Activated T-cell treated with anti-CD3 and anti-CD28 coated beads, Interleukin-2, amount 50 U/mL, for 72 hours (primary cell): ENCODE measurements around the gene OBP2B. TPM values are rescaled to one million over a fixed set of nuclear protein-coding genes. Genes with fewer than 3 reads are reported as not detected.

Source experiments
- ATAC-seq, 2 donors: fragments of 150-1000 bp; cut with Tn5 transposase; replicated peaks in 1 of 2; 2 replicates each; pipeline ENCODE4 v1.10.0; 2021; ENCODE audit warnings: moderate library complexity in 2 of 2, mild to moderate bottlenecking in 1 of 2
- DNase-seq, 2 donors: peaks; one replicate each; pipeline ENCODE4 v3.0.0; 2021 to 2022; ENCODE audit warnings: mixed read lengths in 1 of 2
- H3K27ac Mint-ChIP-seq: one replicate; pipeline ENCODE4 v1.8.0; 2022; ENCODE audit warnings: mild to moderate bottlenecking, moderate library complexity, mixed read lengths
- H3K27me3 Mint-ChIP-seq: one replicate; pipeline ENCODE4 v1.8.0; 2022; ENCODE audit warnings: low read depth, mixed read lengths
- H3K36me3 Mint-ChIP-seq, 2 donors: one replicate each; pipeline ENCODE4 v1.8.0; 2022; ENCODE audit warnings: mixed read lengths in 2 of 2, mild to moderate bottlenecking in 1 of 2; ENCODE audit not compliant: insufficient read depth in 2 of 2
- H3K4me1 Mint-ChIP-seq: one replicate; pipeline ENCODE4 v1.8.0; 2022; ENCODE audit warnings: low read depth, mixed read lengths
- H3K4me3 Mint-ChIP-seq, 2 donors: one replicate each; pipeline ENCODE4 v1.8.0; 2022; ENCODE audit warnings: mild to moderate bottlenecking in 2 of 2, mixed read lengths in 2 of 2, moderate library complexity in 2 of 2
- H3K9me3 Mint-ChIP-seq, 2 donors: one replicate each; pipeline ENCODE4 v1.8.0; 2022; ENCODE audit warnings: mixed read lengths in 2 of 2
- total RNA-seq, 2 donors: library from RNA; stranded (reverse); gene quantifications; one replicate each; pipeline ENCODE4 v1.2.3, GENCODE V29; 2022

Gene OBP2B
- total RNA-seq, 2 donors from 2014 or later, result not detected

DNA sequence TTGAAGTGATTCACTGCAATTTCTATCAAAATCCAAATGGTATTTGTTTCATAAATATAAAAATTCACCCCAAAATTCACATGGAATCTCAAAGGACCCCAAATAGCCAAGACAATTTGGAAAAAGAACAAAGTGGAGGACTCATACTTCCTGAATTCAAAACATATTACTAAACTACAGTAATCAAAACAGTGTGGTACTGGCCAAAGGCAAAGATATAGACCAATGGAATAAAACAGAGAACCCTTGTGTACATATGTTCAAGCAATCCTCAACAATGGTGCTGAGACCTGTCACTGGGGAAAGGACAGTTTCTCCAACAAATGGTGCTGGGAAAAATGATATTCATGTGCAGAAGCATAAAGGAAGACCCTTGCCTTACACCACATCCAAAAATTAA lies 14.0 kb downstream of the OBP2B start:
- peaks cover 3% of the 10 kb centered on the region for H3K4me1 Mint-ChIP-seq
- DNase-seq (no peak), ATAC-seq (no peak)
- H3K27ac Mint-ChIP-seq, result no peak overlapping the region
- peaks cover 0 to 1% of the 10 kb centered on the region in 2 donors for H3K36me3 Mint-ChIP-seq
- no peaks in the 10 kb centered on the region for H3K9me3 Mint-ChIP-seq
- H3K4me3 Mint-ChIP-seq, result no peak overlapping the region
- H3K27me3 Mint-ChIP-seq, result peaks cover 22% of the 10 kb centered on the region

GRCh38 chr9:133194597-133194996 lies 14.5 kb downstream of the OBP2B start:
- DNase-seq (no peak), ATAC-seq (no peak)
- H3K4me1 Mint-ChIP-seq, result no peaks in the 10 kb centered on the region
- no peak overlapping the region for H3K27ac Mint-ChIP-seq
- peaks cover 18% of the 10 kb centered on the region for H3K27me3 Mint-ChIP-seq
- no peak overlapping the region for H3K4me3 Mint-ChIP-seq
- no peaks in the 10 kb centered on the region for H3K36me3 Mint-ChIP-seq
- no peaks in the 10 kb centered on the region for H3K9me3 Mint-ChIP-seq

DNA sequence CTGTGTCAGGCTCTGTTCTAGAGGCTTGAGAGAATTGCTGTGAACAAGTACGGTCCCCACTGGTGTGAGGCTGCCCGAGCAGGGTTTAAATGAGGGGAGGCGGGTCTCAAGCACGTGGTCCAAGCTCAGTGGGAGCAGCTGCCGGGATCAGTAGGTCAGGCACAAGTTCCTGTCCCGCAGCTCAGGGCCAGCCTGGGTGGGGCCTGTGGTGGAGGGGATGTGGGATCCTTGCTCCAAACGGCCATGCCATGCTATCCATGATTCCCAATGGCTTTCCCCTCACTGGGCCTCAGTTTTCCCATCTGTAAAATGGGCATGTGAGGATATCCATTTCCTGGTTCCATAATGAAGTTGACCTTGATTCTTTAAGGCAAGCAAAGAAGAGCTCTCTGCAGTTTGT lies 17.1 kb downstream of the OBP2B start:
- H3K36me3 Mint-ChIP-seq, result no peaks in the 10 kb centered on the region
- no peaks in the 10 kb centered on the region for H3K4me1 Mint-ChIP-seq
- H3K4me3 Mint-ChIP-seq, result no peak overlapping the region
- H3K9me3 Mint-ChIP-seq, result no peaks in the 10 kb centered on the region
- DNase-seq (no peak), ATAC-seq (no peak)
- H3K27ac Mint-ChIP-seq, result no peak overlapping the region
- peaks cover 28% of the 10 kb centered on the region for H3K27me3 Mint-ChIP-seq

DNA sequence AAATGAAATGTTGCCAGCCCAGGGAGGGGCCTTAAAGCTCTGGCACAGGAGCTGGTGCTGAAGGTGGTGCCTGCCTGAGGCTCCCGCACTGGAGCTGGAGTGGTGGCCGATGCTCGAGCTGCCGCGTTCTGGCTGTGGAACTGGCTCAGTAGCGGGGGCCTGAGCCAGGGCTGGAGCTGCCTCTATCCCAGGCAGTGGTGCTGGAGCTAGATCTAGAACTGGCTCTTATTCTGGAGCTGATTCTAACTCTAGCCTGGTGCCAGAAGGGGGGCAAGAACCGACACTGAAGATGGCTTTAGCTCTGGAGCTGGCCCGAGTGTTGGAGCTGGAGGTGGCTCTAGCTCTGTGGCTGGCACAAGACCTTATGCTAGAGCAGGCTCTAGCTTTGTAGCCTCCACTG lies 19.2 kb downstream of the OBP2B start:
- Mint-ChIP-seq H3K36me3 (no peaks in the 10 kb centered on the region), H3K4me3 (no peak overlapping the region), H3K27me3 (peaks cover 24% of the 10 kb centered on the region), H3K27ac (no peak overlapping the region), H3K4me1 (peaks cover 15% of the 10 kb centered on the region), H3K9me3 (no peaks in the 10 kb centered on the region)
- ATAC-seq (no peak), DNase-seq (no peak)

GRCh38 chr9:133188843-133189180 lies 20.2 kb downstream of the OBP2B start:
- H3K4me3 Mint-ChIP-seq, result no peak overlapping the region
- H3K36me3 Mint-ChIP-seq, result no peaks in the 10 kb centered on the region
- ATAC-seq, result no peak
- peaks cover 21% of the 10 kb centered on the region for H3K4me1 Mint-ChIP-seq
- DNase-seq, result no peak
- H3K27me3 Mint-ChIP-seq, result peaks cover 27% of the 10 kb centered on the region
- no peaks in the 10 kb centered on the region for H3K9me3 Mint-ChIP-seq
- no peak overlapping the region for H3K27ac Mint-ChIP-seq

GRCh38 chr9:133188006-133188842 lies 20.8 kb downstream of the OBP2B start:
- H3K36me3 Mint-ChIP-seq, result no peaks in the 10 kb centered on the region
- ATAC-seq (no peak), DNase-seq (no peak)
- H3K4me1 Mint-ChIP-seq, result peaks cover 25% of the 10 kb centered on the region
- no peak overlapping the region for H3K27ac Mint-ChIP-seq
- no peaks in the 10 kb centered on the region for H3K9me3 Mint-ChIP-seq
- no peak overlapping the region for H3K4me3 Mint-ChIP-seq
- peaks cover 27% of the 10 kb centered on the region for H3K27me3 Mint-ChIP-seq

GRCh38 chr9:133187561-133188005 lies 21.5 kb downstream of the OBP2B start:
- Mint-ChIP-seq H3K4me3 (no peak overlapping the region), H3K9me3 (no peaks in the 10 kb centered on the region), H3K27ac (no peak overlapping the region), H3K36me3 (no peaks in the 10 kb centered on the region), H3K4me1 (peaks cover 32% of the 10 kb centered on the region), H3K27me3 (peaks cover 33% of the 10 kb centered on the region)
- ATAC-seq, result no peak
- no peak for DNase-seq

DNA sequence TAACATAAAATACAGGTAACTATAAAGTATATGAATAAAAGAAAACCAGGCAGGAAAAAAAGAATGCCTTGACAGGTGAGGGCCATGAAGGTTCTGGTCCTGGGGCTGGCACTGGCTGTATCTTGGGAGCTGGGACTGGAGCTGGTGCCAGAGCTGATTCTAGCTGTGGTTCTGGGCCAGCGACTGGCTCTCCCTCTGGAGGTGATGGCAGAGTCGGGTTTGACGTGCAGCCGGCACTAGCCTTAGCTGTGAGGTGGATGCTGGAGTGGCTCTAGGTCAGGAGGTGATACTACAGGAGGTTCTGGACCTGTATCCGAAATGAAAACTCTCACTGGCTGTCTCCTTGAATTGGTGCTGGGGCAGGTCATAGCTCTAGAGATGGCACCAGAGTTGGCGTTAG lies 22.3 kb downstream of the OBP2B start:
- Mint-ChIP-seq H3K4me1 (peaks cover 33% of the 10 kb centered on the region), H3K36me3 (no peaks in the 10 kb centered on the region), H3K27me3 (peaks cover 38% of the 10 kb centered on the region), H3K9me3 (no peaks in the 10 kb centered on the region), H3K4me3 (no peak overlapping the region), H3K27ac (no peak overlapping the region)
- DNase-seq (no peak), ATAC-seq (no peak)

DNA sequence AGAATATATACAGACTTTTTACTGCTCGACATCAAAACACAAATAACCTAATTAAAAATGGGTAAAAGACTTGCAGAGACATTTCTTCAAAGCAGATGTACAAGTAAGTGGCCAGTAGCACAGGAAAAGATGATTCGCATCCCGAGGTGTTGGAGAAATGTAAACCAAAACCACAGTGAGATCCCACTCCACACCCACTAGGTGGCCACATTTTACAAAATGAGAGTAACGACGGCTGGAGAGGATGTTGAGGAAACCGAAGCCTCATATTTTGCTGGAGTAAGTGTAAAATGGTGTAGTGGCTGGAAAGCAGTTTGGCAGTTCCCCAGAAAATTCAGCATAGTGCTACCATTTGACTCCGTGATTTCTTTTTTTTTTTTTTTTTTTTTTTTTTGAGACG lies 24.1 kb downstream of the OBP2B start:
- peak; percentile 56 to 59 for ATAC-seq
- H3K36me3 Mint-ChIP-seq, result no peaks in the 10 kb centered on the region
- DNase-seq, result peak; percentile 49 to 50
- H3K4me1 Mint-ChIP-seq, result peaks cover 33% of the 10 kb centered on the region
- no peaks in the 10 kb centered on the region for H3K9me3 Mint-ChIP-seq
- H3K4me3 Mint-ChIP-seq, result peak overlapping the region; percentile 16 to 61
- H3K27me3 Mint-ChIP-seq, result peaks cover 43% of the 10 kb centered on the region
- no peak overlapping the region for H3K27ac Mint-ChIP-seq

DNA sequence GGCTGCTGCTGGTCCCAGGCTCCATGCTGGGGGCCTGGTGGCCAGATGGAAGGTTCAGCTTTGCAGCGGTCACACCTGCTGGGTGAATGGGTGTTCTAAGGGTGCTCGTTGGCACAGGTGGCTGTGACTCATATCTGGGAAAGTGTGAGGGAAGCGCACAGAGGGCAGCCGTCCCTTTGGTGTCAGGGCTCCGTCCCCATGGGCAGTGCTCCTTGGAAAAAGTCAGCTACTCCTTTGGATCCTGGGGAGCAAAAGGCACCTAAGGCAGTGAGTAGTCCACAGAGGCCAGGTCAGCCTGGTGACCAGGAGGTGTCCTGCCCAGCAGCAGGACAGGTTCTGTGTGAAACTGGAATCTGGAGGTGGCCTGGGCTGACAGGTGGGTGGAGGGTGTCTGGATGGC lies 26.9 kb downstream of the OBP2B start:
- H3K36me3 Mint-ChIP-seq, result no peaks in the 10 kb centered on the region
- H3K9me3 Mint-ChIP-seq, result no peaks in the 10 kb centered on the region
- no peak overlapping the region for H3K4me3 Mint-ChIP-seq
- H3K27ac Mint-ChIP-seq, result no peak overlapping the region
- peaks cover 34% of the 10 kb centered on the region for H3K27me3 Mint-ChIP-seq
- ATAC-seq (no peak), DNase-seq (no peak)
- H3K4me1 Mint-ChIP-seq, result peaks cover 33% of the 10 kb centered on the region

GRCh38 chr9:133181561-133181960 lies 27.5 kb downstream of the OBP2B start:
- no peak overlapping the region for H3K27ac Mint-ChIP-seq
- DNase-seq (no peak), ATAC-seq (no peak)
- peaks cover 34% of the 10 kb centered on the region for H3K27me3 Mint-ChIP-seq
- H3K4me1 Mint-ChIP-seq, result peaks cover 33% of the 10 kb centered on the region
- H3K36me3 Mint-ChIP-seq, result no peaks in the 10 kb centered on the region
- H3K9me3 Mint-ChIP-seq, result no peaks in the 10 kb centered on the region
- no peak overlapping the region for H3K4me3 Mint-ChIP-seq

GRCh38 chr9:133180953-133181352 lies 28.1 kb downstream of the OBP2B start:
- Mint-ChIP-seq H3K4me1 (peaks cover 29% of the 10 kb centered on the region), H3K27ac (no peak overlapping the region), H3K4me3 (no peak overlapping the region), H3K9me3 (no peaks in the 10 kb centered on the region), H3K27me3 (peaks cover 34% of the 10 kb centered on the region), H3K36me3 (no peaks in the 10 kb centered on the region)
- ATAC-seq (no peak), DNase-seq (no peak)

DNA sequence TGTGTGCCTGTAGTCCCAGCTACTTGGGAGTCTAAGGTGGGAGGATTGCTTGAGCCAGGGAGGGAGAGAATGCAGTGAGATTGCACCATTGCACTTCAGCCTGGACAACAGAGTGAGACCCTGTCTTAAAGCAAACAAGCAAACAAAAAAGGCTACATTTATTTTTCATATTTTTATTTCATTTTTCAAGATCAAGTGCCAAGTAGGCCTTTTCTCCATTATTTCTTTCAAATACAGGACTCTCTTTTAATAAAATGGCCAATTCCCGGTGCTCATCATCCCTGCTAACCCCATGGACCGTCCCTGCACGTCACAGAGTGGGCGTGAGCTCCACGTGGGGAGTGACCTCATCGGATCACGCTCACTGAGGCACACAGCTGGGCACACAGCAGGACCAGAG lies 36.0 kb downstream of the OBP2B start:
- Mint-ChIP-seq H3K9me3 (no peaks in the 10 kb centered on the region), H3K4me1 (no peaks in the 10 kb centered on the region), H3K4me3 (no peak overlapping the region), H3K36me3 (no peaks in the 10 kb centered on the region), H3K27ac (no peak overlapping the region), H3K27me3 (no peaks in the 10 kb centered on the region)
- ATAC-seq (no peak), DNase-seq (no peak)
